GM15510 (cell line): ENCODE measurements around the gene ARHGAP24.

Source experiments
- POLR2A ChIP-seq: IDR thresholded peaks from 3 replicates; pipeline ENCODE4 v1.6.1; 2011; ENCODE audit warnings: borderline replicate concordance; ENCODE audit not compliant: insufficient read length; ENCODE audit errors: extremely low read depth

The ARHGAP24 gene

GRCh38 chr4:85474818-85475630 is at the start of gene ARHGAP24:
Gene ARHGAP24 (plus strand): TSS chr4:85475150.
- no peak for TF ChIP-seq POLR2A

GRCh38 chr4:85426366-85426765 is 48.6 kb upstream of the ARHGAP24 start:
- no peak for TF ChIP-seq POLR2A

- TF ChIP-seq POLR2A, result no peak
These were observed 47.8 kb upstream of the ARHGAP24 start for GRCh38 chr4:85427123-85427522.

- no peak for TF ChIP-seq POLR2A
These were observed 44.7 kb upstream of the ARHGAP24 start for GRCh38 chr4:85430226-85430625.

- no peak for TF ChIP-seq POLR2A
These were observed 44.3 kb upstream of the ARHGAP24 start for GRCh38 chr4:85430697-85431096.

- no peak for TF ChIP-seq POLR2A
These were observed 43.8 kb upstream of the ARHGAP24 start for GRCh38 chr4:85431156-85431555.

GRCh38 chr4:85431881-85432485 is 43.0 kb upstream of the ARHGAP24 start:
- TF ChIP-seq POLR2A, result no peak

GRCh38 chr4:85445050-85445639 is 29.8 kb upstream of the ARHGAP24 start:
- no peak for TF ChIP-seq POLR2A

- no peak for TF ChIP-seq POLR2A
These were observed 28.6 kb upstream of the ARHGAP24 start for GRCh38 chr4:85446141-85446861.

- TF ChIP-seq POLR2A, result no peak
These were observed 25.8 kb upstream of the ARHGAP24 start for GRCh38 chr4:85448906-85449890.

- no peak for TF ChIP-seq POLR2A
These were observed 22.8 kb upstream of the ARHGAP24 start for GRCh38 chr4:85452058-85452731.

- TF ChIP-seq POLR2A, result no peak
These were observed 19.0 kb upstream of the ARHGAP24 start for GRCh38 chr4:85455942-85456341.

- no peak for TF ChIP-seq POLR2A
These were observed 17.0 kb upstream of the ARHGAP24 start for GRCh38 chr4:85457752-85458467.
